Neural cell (in vitro differentiated cells): ENCODE data around the gene PRELP. TPM values are rescaled to one million over a fixed set of nuclear protein-coding genes. Genes with fewer than 3 reads are reported as not detected.

Experiments used
- H2AFZ ChIP-seq: fragments of 200-600, 300-800 bp; sonication (generic), shearing (Covaris generic); 2 replicates; pipeline ENCODE4 v1.6.0; 2014; ENCODE audit warnings: low read depth, mild to moderate bottlenecking, antibody characterized with exemption, low read length, moderate library complexity
- H3F3A ChIP-seq: fragments of 200-600 bp; shearing (Covaris generic); 2 replicates; pipeline ENCODE4 v1.6.1; 2016; ENCODE audit warnings: mild to moderate bottlenecking, moderate library complexity, mixed read lengths, antibody characterized with exemption, low read length; ENCODE audit not compliant: insufficient read depth, poor library complexity, severe bottlenecking
- H3K27ac ChIP-seq: fragments of 200-600, 300-800 bp; sonication (generic), shearing (Covaris generic); 2 replicates; pipeline ENCODE4 v1.5.1; 2014; ENCODE audit warnings: mild to moderate bottlenecking, low read length, moderate library complexity
- H3K27me3 ChIP-seq: fragments of 300-800, 200-600 bp; sonication (generic), shearing (Covaris generic); 2 replicates; pipeline ENCODE4 v1.6.0; 2014; ENCODE audit warnings: mild to moderate bottlenecking, low read depth, low read length, moderate library complexity; ENCODE audit not compliant: insufficient read depth
- H3K36me3 ChIP-seq: fragments of 300-800, 200-600 bp; sonication (generic), shearing (Covaris generic); 2 replicates; pipeline ENCODE4 v1.5.1; 2014; ENCODE audit warnings: mild to moderate bottlenecking, antibody characterized with exemption, low read length, moderate library complexity; ENCODE audit not compliant: insufficient read depth
- H3K4me2 ChIP-seq: fragments of 300-800, 200-600 bp; sonication (generic), shearing (Covaris generic); 2 replicates; pipeline ENCODE4 v1.6.0; 2014; ENCODE audit warnings: mild to moderate bottlenecking, low read length
- H3K4me3 ChIP-seq: fragments of 300-800, 200-600 bp; sonication (generic), shearing (Covaris generic); 2 replicates; pipeline ENCODE4 v1.5.1; 2014; ENCODE audit warnings: mild to moderate bottlenecking, low read length, moderate library complexity
- H3K79me2 ChIP-seq: fragments of 200-600 bp; shearing (Covaris generic); replicated peaks from 2 replicates; pipeline ENCODE4 v1.6.0; 2014; ENCODE audit warnings: mild to moderate bottlenecking, low read length, moderate library complexity; ENCODE audit not compliant: insufficient read depth
- H3K9ac ChIP-seq: fragments of 300-800, 200-600 bp; sonication (generic), shearing (Covaris generic); 2 replicates; pipeline ENCODE4 v1.6.1; 2016; ENCODE audit warnings: mild to moderate bottlenecking, low read length, mixed read lengths
- H3K9me2 ChIP-seq: fragments of 200-600 bp; shearing (Covaris generic); 2 replicates; pipeline ENCODE4 v1.6.1; 2016; ENCODE audit warnings: mild to moderate bottlenecking, low read length, mixed read lengths; ENCODE audit not compliant: insufficient read depth
- H3K9me3 ChIP-seq: fragments of 200-600, 300-800 bp; sonication (generic), shearing (Covaris generic); 2 replicates; pipeline ENCODE4 v1.6.1; 2016; ENCODE audit warnings: mild to moderate bottlenecking, mixed run types, low read length, moderate library complexity, mixed read lengths
- H4K20me1 ChIP-seq: fragments of 200-600 bp; shearing (Covaris generic); 2 replicates; pipeline ENCODE4 v1.6.1; 2016; ENCODE audit warnings: mild to moderate bottlenecking, mixed run types; ENCODE audit not compliant: insufficient read depth
- EP300 ChIP-seq: fragments of 450-650 bp; conservative IDR thresholded peaks from 2 replicates; pipeline ENCODE4 v1.6.1; 2014; ENCODE audit warnings: antibody characterized with exemption, mild to moderate bottlenecking, moderate library complexity; ENCODE audit not compliant: poor library complexity, severe bottlenecking
- EZH2 ChIP-seq: fragments of 200-600, 300-800 bp; shearing (Covaris generic), sonication (generic); IDR thresholded peaks from 2 replicates; pipeline ENCODE4 v1.6.1; 2014; ENCODE audit warnings: antibody characterized with exemption, low read length, borderline replicate concordance, mild to moderate bottlenecking; ENCODE audit not compliant: insufficient read depth, poor library complexity, severe bottlenecking
- MXI1 ChIP-seq: fragments of 450-650 bp; conservative IDR thresholded peaks from 2 replicates; pipeline ENCODE4 v1.6.1; 2014; ENCODE audit warnings: antibody characterized with exemption, mild to moderate bottlenecking; ENCODE audit not compliant: poor library complexity, severe bottlenecking
- POLR2AphosphoS5 ChIP-seq: IDR thresholded peaks from 2 replicates; pipeline ENCODE4 v1.6.1; 2012
- RAD21 ChIP-seq: fragments of 450-650 bp; conservative IDR thresholded peaks from 2 replicates; pipeline ENCODE4 v1.6.1; 2014; ENCODE audit warnings: antibody characterized with exemption, mild to moderate bottlenecking, moderate library complexity
- SMC3 ChIP-seq: fragments of 450-650 bp; conservative IDR thresholded peaks from 2 replicates; pipeline ENCODE4 v1.6.1; 2014; ENCODE audit warnings: antibody characterized with exemption, mild to moderate bottlenecking, moderate library complexity; ENCODE audit not compliant: poor library complexity
- TAF1 ChIP-seq: IDR thresholded peaks from 2 replicates; pipeline ENCODE4 v1.6.1; 2012; ENCODE audit warnings: low read depth
- polyA plus RNA-seq: library from polyadenylated mRNA; depleted of rRNA; stranded (reverse); fragments of >200 nt; gene quantifications from 2 replicates; pipeline ENCODE4 v1.2.3, GENCODE V29; 2014
- TF ChIP-seq, protein P1 (sequence below): fragments of 450-650 bp; IDR thresholded peaks from 2 replicates; pipeline ENCODE4 v1.5.1; 2014; ENCODE audit warnings: antibody characterized with exemption, mild to moderate bottlenecking, moderate library complexity; ENCODE audit not compliant: poor library complexity, severe bottlenecking
- TF ChIP-seq, protein P2 (sequence below): IDR thresholded peaks from 2 replicates; pipeline ENCODE4 v1.6.1; 2012; ENCODE audit warnings: borderline replicate concordance

Gene PRELP
- polyA plus RNA-seq, 1 donor from 2014 or later, result not detected

DNA sequence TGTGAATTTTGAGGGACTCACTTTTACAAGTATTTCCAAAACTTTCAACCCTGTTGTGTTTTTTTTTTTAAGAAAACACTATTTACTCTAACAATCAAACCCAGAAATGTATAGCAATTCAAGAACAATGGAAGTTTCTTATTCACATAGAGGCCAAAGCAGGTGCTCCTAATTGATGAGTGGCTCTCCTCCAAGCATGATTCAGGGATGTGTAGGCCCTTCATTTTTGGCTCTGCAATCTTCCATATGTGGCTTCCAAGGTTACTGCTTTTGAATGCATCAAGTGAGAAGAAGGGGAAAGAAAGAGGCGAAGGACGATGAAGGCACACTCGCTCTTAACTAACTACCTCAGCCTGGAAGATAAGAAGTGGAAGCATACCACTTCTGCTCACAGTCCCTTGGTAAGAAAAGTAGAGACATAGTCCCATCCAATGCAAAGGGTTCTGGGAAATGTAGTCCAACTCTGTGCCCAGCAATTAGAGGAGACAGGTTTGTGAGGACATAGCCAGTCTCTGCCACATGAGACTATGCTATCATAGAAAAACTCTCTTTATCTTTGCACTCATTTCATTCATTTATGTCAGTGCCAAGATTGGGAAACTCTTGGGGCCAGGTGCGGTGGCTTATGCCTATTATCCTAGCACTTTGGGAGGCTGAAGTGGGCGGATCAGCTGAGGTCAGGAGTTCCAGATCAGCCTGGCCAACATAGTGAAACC lies 64.4 kb downstream of the PRELP start:
- Histone ChIP-seq H3K36me3 (no peaks in the 10 kb centered on the region), H3K9ac (no peak overlapping the region), H4K20me1 (no peaks in the 10 kb centered on the region), H3K9me3 (no peaks in the 10 kb centered on the region), H3K27ac (no peak overlapping the region), H2AFZ (no peak overlapping the region), H3F3A (no peaks in the 10 kb centered on the region), H3K27me3 (no peaks in the 10 kb centered on the region), H3K4me3 (no peak overlapping the region), H3K9me2 (no peaks in the 10 kb centered on the region), H3K79me2 (no peaks in the 10 kb centered on the region), H3K4me2 (no peak overlapping the region)
- no peak for TF ChIP-seq SMC3
- TF ChIP-seq, protein P1, sequence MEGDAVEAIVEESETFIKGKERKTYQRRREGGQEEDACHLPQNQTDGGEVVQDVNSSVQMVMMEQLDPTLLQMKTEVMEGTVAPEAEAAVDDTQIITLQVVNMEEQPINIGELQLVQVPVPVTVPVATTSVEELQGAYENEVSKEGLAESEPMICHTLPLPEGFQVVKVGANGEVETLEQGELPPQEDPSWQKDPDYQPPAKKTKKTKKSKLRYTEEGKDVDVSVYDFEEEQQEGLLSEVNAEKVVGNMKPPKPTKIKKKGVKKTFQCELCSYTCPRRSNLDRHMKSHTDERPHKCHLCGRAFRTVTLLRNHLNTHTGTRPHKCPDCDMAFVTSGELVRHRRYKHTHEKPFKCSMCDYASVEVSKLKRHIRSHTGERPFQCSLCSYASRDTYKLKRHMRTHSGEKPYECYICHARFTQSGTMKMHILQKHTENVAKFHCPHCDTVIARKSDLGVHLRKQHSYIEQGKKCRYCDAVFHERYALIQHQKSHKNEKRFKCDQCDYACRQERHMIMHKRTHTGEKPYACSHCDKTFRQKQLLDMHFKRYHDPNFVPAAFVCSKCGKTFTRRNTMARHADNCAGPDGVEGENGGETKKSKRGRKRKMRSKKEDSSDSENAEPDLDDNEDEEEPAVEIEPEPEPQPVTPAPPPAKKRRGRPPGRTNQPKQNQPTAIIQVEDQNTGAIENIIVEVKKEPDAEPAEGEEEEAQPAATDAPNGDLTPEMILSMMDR, result no peak
- TF ChIP-seq, protein P2, sequence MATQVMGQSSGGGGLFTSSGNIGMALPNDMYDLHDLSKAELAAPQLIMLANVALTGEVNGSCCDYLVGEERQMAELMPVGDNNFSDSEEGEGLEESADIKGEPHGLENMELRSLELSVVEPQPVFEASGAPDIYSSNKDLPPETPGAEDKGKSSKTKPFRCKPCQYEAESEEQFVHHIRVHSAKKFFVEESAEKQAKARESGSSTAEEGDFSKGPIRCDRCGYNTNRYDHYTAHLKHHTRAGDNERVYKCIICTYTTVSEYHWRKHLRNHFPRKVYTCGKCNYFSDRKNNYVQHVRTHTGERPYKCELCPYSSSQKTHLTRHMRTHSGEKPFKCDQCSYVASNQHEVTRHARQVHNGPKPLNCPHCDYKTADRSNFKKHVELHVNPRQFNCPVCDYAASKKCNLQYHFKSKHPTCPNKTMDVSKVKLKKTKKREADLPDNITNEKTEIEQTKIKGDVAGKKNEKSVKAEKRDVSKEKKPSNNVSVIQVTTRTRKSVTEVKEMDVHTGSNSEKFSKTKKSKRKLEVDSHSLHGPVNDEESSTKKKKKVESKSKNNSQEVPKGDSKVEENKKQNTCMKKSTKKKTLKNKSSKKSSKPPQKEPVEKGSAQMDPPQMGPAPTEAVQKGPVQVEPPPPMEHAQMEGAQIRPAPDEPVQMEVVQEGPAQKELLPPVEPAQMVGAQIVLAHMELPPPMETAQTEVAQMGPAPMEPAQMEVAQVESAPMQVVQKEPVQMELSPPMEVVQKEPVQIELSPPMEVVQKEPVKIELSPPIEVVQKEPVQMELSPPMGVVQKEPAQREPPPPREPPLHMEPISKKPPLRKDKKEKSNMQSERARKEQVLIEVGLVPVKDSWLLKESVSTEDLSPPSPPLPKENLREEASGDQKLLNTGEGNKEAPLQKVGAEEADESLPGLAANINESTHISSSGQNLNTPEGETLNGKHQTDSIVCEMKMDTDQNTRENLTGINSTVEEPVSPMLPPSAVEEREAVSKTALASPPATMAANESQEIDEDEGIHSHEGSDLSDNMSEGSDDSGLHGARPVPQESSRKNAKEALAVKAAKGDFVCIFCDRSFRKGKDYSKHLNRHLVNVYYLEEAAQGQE, result no peak
- TF ChIP-seq RAD21, result no peak
- TF ChIP-seq TAF1, result no peak
- TF ChIP-seq EZH2, result no peak
- TF ChIP-seq EP300, result no peak
- TF ChIP-seq MXI1, result no peak
- TF ChIP-seq POLR2AphosphoS5, result no peak

Other genes with a start within 250 kb of the PRELP start
- not detected in 2 replicates for gene CHIT1, start 246.1 kb upstream of the PRELP start, polyA plus RNA-seq
- gene BTG2, start 170.3 kb upstream of the PRELP start, polyA plus RNA-seq, result 2.4 and 4.1 TPM in 2 replicates
- gene FMOD, start 124.7 kb upstream of the PRELP start, polyA plus RNA-seq, result not detected in 2 replicates
- gene OPTC, start 18.3 kb downstream of the PRELP start, polyA plus RNA-seq, result not detected in 2 replicates
- gene ATP2B4, start 151.0 kb downstream of the PRELP start, polyA plus RNA-seq, result 1.4 and 2.9 TPM in 2 replicates